ENCODE measurements around the gene SORCS2.

SORCS2 gene

DNA sequence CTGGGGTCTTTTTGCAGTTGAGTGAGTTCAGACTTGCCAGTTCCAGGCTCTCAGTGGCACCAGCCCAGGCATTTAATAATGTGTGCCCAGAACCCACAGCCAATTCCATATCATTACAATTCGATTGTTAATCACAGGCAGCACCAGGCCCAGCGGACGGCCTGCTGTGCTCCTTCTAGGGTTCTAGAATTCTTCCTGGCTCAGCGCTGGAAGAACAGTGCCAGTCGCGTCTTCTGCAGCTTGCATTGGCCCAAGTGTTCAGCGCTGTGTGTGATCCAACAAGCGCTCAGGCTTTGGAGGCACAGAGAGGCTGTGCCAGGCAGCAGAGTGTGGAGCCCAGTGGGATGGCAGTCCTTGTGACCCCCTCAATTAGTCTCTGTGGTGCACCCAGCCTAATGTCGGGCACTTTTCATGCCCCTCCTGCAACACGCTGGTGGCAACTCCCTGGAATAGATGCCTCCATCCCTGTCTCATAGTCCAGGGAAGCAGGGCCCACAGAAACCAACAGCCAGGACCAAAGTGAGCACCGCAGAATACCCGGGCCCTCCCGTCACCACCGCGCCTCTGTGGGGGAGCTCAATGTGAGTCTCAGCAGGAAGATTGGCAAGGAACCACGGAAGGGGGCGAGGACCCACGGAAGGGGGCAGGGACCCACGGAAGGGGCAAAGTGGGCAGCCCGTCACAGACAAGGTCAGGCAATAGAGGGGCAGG, 554.2 kb downstream of the SORCS2 start:
- no peak for DNase-seq (ENCODE audit: low read depth in 2 of 2)

DNA sequence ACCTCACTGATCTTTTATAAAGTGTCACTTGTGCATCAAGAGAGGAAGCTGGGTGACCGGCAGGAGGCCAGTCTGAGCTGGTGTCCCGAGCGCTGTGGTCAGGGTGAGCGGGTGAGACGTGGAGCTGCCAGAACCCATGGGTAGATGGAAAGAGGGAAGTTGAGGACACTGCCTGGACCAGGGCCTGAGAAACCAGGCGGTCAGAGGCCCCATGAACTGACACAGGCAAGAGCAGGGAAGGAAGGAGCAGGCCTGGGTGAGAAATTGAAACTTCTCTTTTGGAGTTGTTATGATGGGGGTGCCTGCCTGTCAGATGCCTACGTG, 554.7 kb downstream of the SORCS2 start:
- DNase-seq (ENCODE audit: low read depth in 2 of 2), result no peak

DNA sequence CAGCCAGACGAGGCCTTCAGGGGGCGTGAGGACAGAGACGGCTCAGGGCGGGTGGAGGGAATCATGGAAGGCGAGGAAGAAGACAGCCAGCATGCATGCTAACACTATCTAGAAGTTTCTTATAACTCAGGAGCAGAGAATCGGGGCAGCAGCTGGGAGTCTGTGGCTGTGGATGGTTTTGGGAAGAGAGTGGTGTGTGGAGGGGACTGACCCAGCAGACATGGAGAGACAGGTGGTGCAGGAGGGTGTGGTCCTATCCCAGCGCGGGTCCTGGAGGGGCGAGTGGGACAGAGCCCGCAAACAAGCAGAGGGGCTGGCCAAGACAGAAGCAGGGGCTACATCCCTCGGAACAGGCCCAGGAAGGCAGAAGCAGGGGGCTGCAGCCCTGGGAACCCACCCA, 555.2 kb downstream of the SORCS2 start:
- DNase-seq (ENCODE audit: low read depth in 2 of 2), result no peak

DNA sequence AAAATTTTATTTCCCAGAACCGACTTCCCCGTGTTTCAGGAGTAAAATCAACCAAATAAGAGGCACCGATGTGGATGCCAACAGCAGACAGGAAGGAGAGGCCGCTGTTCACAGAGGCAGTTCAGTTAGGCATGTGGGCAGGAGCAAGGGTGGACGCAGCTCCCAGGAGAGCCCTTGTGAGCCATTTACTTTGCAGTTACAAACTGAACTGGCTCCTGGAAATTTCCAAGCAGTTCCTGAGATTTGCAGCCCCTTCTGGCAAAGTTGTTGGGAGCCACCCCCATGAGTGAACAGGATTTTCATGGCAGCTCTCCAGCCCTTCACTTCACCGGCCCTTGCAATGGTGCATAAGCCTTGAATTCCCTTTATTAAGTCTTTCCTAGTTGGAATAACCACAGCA, 558.2 kb downstream of the SORCS2 start:
- DNase-seq (ENCODE audit: low read depth in 2 of 2), result no peak

DNA sequence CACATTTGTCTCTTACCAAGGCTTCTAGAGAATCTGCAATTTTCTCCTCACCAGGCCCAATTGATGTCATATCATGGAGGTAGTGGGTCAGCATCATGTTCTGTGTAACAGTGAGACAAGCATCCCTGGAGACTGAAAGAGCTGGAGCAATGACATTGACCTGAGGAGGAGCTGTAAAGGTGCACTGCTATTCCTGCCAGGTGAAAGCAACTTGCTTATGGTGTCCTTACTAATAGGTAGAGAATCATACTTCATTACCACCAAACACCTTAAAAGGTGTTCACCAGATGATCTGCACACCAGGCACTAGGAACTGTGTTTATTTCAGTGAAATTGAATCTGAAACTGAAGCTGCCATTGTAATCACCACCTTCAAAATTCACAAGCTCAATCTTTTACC, 558.6 kb downstream of the SORCS2 start:
- DNase-seq (ENCODE audit: low read depth in 2 of 2), result no peak

DNA sequence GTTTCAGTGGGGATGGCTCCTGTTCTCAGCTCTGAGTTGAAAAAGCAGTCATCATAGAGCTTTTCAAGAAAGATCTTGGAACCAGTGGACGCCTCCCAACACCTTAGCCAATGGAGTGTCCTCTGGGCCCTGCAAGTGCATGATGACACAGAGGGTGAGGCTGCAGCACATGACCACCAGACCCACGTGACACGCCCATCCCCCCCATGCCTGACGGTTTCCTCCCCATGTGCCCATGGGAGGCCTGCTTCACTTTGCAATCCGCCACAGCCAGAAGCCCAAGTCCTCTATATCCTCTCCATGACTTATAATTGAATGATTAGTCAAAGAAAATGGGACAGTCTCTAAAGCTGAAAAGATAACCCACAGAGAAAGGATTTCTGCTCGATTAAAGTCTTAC, 560.3 kb downstream of the SORCS2 start:
- no peak for DNase-seq (ENCODE audit: low read depth in 2 of 2)

DNA sequence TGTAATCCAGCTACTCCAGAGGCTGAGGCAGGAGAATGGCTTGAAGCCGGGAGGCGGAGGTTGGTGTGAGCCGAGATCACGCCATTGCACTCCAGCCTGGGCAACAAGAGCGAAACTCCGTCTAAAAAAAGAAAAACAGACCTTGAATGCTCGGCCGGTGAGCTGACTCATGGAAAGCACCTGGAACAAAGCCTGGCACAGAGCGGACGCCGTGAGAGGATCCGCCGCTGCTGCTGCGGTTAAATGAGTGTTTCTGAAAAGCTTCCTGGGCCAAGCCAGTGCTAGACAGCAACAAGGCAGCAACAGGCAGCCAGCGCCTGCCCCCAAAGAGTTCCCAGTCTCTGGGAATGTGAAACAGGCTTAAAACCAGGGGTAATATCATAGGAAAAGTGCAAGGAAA, 560.9 kb downstream of the SORCS2 start:
- DNase-seq (ENCODE audit: low read depth in 2 of 2), result no peak

DNA sequence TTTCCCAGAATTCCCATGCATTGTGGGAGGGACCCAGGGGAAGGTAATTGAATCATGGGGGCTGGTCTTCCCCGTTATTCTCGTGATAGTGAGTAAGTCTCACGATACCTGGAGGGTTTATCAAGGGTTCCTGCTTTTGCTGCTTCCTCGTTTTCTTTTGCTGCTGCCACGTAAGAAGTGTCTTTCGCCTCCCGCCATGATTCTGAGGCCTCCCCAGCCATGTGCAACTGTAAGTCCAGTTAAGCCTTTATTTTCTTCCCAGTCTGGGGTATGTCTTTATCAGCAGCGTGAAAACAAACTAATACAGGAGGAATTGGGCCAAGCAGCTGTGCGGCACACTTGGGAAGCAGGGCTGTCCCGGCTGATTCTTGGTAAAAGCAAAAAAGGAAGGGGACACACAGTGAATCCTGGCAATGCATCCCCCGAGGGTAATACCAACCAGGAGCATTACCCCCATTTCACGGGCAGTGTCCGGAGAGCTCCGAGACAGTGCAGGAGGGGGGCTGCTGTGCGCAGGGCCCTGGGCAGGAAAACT, 561.7 kb downstream of the SORCS2 start:
- DNase-seq (ENCODE audit: low read depth in 2 of 2), result no peak

DNA sequence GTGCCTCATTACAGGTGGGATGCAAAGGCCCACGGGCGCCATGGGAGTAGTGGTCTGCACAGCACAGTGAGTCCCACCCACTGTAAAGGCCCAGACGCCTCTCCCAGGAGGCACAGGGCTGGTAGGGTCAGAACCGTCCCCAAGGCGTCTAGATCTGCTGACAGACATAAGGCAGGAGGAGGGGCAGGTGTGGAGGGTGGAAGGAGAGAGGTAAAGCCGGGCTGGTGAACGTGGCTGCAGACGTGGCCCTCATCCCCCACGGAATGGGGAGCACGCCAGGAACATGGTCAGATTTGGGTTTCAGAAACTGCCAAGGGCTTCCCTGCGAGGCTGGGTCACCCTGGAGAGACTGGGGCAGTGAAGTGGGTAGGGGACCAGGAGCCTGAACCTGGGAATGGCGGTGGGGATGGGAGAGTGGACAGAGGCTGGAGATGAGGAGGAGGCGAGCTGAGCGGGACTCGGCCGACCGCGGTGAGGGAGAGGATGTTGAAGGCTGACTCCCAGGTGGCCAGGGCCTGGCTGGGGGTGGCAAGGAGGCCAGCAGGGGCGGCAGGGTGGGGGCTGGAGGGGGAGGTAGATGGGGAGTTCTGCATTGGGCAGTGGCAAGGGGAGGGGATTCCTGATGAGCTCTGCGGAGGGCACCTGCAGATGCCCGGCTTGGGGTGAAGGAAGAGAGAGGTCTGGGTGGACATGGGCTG, 562.4 kb downstream of the SORCS2 start:
- DNase-seq (ENCODE audit: low read depth in 2 of 2), result no peak

DNA sequence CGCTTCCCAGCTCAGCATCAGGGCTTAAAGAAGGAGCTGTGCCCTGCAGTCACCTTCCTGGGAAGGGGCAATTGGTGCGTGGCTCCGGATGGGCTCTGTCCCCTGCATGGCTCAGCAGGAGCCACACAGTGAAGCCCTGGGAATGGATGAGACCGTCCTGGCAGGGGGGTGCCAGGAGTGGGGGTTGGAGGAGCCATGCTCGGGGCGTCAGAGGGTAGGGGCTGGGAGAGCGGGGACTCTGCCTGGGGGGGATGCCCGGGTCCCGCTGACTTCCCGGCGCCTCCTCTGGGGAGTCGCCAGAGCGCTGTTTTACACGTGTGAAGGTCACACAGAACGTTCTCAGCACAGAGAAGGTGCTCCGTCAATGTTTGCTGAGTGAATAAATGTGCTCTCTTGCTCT, 563.2 kb downstream of the SORCS2 start:
- DNase-seq (ENCODE audit: low read depth in 2 of 2), result no peak

DNA sequence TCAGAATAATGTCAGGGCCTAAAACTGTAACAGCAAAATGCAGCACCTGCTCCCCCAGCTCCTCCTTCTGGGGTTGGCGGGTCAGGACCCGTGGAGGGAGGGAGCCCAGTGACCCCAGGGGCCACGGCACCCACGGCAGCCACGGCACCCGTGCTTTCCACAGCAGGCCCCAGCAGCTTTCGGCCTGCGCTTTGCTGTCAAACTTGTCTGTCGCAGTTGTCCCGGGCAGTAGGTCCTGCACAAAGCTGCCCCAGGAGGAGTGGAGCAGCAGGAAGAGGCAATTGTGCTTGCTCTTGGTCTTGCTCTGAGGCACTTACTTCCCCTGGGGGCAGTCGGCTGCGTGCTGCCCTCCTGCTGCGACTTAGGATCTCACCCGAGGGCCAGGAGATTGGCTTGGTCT, 563.7 kb downstream of the SORCS2 start:
- no peak for DNase-seq (ENCODE audit: low read depth in 2 of 2)

DNA sequence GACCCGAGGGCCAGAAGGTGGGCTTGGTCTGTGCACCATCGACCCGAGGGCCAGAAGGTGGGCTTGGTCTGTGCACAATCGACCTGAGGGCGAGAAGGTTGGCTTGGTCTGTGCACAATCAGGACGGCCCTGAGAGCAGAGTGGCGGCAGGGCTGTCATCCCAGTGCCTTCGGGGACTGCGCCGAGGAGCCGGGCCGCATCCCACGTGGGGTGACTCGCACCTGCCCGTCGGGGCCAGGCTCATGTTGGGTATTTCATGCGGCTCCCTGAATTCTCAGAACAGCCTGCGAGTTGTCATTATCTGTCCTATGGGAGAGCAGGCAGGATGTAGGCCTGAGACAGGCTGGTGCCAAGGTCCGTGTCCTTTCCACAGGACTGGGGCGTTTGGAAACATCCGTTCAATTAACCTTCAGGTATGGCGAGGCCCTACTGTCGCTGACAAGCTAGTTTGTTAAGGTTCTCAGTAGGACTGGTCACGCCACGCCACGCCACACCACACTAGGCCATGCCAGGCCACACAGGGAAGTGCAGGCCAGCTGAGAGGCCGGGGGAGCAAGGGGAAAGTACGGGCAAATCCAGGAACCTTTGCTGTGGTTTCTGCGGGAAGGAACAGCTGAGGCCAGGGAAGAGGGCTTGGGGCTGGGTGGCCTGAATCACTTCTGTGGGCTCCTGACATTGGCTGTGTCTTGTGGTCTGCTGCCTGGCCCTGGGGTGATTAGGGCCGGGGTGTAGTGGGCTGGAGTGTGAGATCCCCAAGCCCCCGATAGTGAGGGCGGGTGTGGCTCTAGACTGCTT, 564.4 kb downstream of the SORCS2 start:
- DNase-seq (ENCODE audit: low read depth in 2 of 2), result no peak

DNA sequence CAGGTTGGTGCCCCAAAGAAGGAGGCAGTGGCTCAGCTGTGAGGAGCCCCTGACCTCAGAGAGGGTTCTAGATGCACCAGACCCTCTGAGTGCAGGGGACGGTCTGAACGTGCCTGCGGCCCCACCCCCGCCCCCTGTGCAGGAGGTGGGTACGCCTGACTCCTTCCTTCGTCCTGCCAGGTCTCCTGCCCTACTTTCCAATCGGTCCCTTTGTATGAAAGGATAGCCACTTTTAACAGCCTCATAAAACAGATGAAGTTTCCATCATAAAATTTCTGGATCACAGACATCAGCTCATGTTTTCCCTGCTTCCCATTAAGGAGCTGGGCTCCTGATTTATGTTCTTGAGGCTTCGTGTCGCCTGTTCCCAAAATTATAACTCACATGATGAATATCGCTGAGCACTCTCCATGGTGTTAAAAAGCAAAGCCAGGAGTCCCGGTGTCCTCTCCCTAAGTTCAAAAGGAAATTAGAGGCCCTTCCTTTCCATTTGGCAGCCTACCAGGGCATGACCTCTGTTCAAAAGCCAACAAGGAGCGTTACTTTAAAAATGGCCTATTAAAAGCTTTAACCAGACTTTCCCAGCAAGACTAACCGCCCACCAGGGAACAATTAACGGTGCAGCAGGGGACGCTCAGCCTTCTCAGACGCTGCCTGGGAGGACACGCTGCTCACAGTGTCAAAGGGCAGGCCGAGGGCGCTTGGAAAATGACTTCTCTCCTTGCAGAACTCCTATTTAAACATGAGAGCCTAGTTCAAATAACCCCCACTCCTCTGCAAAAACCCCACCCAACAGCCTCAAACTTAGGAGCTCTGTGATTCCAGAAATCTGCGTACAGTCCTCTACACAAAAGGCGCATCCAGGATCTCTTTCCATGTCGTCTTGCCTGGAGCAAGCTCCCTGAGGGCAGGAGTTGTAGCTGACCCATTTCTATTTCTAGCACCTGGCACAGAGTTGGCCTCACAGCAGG, 565.4 kb downstream of the SORCS2 start:
- DNase-seq (ENCODE audit: low read depth in 2 of 2), result no peak

DNA sequence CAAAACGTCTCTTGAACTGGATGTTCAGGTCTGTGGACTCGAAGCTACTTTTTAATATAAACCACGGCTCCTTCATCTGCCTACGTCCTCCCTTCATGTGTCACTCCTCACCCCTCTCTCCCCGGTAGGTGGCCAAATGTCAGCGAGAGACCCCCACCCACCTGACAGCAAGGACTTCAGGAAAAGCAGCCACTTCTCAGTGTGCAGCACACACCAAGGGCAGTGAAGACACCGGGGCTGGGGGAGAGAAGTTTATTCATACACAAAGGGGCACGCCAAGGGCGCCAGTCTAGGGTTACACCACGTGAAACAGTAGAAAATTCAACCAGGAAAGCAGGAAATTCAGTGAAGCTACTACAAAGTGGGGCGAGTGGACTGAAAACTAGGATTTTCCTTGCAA, 566.1 kb downstream of the SORCS2 start:
- DNase-seq (ENCODE audit: low read depth in 2 of 2), result no peak

DNA sequence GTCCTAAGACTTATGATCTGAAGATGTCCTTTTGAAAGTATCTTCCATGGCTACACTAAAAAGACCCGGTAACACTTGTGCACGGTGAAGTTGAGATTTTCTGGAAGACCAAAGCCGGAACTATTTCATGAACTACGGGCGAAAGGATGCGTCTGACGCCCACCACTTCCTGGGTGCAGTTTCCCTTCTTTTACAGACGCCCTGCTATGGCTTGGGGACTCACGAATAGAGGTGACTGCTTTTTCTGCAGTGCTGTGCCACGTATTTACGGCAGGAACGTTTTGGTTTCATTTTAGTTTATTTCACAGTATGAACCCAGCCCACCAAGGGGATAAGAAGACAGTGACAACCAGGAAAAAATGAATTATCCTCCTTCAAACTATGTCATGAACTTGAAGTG, 566.9 kb downstream of the SORCS2 start:
- peak; percentile 47 to 60 for DNase-seq (ENCODE audit: low read depth in 2 of 2)

DNA sequence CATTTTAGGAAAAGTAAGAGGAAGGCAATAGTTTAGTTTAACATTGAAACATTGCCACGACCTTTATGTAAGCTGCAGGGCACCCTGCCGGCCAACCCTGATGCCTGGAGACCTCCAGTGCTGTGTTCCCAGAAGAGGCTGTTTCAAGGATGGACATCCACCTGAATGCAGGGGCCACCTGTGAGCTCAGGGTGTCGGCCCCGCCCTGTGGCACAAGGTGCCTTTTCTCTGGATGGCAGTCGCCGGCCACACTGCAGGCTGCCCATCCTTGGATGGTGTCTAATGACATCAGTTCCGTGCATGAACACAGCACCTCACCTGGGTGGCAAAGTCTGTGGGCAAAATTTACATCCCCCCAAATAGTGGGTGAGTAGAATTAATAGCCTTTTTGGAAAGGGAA, 567.3 kb downstream of the SORCS2 start:
- DNase-seq (ENCODE audit: low read depth in 2 of 2), result no peak

DNA sequence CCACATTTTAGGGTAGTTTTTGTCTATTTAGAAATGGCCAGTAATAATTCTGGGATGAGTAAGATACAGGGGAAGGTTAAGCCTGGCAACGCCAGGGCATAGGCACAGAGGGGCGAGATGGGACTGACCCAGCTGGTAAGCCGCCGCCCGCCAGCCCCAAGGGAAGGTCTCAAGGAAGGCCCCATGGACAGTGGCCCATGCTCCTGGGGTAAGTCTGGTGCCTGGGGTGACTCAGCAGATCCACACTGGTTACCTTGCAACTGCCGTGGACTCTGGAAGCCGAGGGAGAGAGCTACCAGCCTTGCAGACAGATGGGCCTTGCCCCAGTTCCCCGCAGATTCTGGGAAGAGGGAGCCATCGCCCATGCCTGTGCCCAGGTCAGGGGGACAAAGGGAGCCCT, 567.9 kb downstream of the SORCS2 start:
- no peak for DNase-seq (ENCODE audit: low read depth in 2 of 2)

DNA sequence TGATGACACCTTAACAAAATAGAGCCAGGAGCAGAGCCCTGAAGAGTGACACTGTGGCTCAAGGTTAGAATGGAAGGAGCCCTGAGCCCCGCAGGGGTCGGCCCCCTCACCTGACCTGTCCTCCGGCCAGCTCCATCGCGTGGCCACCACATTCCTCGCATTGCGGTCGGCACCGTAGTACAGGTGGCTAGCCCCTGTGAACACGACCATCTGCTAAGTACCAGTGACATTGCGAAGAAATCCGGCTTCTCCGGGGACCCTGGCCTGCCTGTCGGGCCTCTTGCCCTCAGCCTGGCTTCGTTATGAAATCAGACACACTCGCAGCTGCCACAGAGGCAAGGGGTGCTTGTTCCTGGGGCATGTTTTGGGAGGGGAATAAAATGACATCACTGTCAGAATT, 568.4 kb downstream of the SORCS2 start:
- no peak for DNase-seq (ENCODE audit: low read depth in 2 of 2)

DNA sequence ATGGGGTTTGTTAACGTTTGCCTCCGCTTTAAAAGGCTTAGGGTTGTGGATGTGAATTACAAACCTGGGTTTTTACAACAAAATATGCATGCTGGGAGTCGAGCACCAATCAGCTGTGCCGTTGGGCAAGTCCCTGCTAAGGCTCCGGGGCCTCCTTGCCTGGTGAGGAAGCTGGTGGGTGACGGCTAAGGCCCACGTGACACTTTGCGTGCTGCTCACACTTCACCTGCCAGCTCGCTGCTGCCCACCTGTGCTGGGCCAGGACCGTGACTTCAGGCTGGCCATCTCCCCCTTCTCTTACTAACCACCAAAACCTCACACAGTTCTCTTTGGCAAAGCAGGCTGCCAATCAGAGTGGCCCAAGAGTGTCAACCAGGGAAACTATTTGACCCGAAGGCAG, 569.0 kb downstream of the SORCS2 start:
- no peak for DNase-seq (ENCODE audit: low read depth in 2 of 2)

DNA sequence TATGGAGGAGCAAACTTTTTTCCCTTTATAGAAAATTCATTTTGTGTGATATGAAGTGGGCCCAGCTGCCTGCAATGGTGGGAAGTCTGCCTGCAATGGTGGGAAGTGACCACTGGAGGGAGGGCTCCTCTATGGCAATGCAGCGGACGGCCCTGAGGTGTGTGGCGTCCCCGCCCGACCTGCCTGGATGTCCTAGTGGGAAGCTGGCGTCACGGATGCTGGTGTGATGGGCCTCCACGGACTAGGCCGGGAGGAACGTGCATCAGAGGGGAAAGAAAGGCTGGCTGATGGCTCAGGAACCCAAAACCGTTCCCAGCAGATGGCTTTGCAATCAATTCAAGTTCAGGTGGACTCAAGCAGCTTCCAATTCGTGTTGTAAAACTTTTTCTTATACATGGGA, 569.4 kb downstream of the SORCS2 start:
- peak; percentile 43 to 48 for DNase-seq (ENCODE audit: low read depth in 2 of 2)

DNA sequence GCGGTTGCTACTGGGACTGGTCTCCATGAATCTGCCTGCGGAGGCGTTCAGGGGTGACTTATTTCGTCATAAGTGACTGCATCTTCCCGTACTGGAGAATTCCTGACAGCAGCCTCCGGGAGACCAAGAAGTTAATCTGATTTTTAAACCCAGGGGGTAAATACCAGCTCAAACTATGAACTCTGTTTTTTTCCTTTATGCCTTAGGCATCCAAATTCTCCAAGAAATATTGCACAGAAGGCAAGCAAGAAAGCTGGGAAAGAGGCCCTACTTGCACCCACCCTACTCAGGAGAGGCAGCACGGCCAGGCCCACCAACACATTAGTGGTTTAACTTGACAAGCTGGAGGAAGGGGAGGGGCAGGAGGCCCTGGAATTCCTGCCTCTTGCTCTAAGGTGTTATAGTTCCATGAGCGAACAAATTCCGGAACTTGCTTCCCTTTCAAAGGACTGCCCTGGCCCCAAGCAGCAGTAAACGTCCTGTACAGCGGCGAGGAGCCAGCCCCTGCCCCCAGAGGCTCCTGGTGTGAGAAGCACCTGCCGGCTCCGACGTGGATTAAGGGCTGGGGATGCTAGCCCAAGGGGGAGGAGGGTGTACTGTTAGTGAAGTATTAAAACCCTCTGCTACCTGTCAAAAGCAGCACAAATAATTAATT, 570.2 kb downstream of the SORCS2 start:
- no peak for DNase-seq (ENCODE audit: low read depth in 2 of 2)
